CD1c-positive myeloid dendritic cell (primary cell): Measurements from ENCODE around the gene ACE.

ENCODE experiments used
- DNase-seq: peaks from one replicate; pipeline ENCODE4 v3.0.0-alpha.2; 2016; ENCODE audit errors: extremely low spot score

Gene ACE

DNA sequence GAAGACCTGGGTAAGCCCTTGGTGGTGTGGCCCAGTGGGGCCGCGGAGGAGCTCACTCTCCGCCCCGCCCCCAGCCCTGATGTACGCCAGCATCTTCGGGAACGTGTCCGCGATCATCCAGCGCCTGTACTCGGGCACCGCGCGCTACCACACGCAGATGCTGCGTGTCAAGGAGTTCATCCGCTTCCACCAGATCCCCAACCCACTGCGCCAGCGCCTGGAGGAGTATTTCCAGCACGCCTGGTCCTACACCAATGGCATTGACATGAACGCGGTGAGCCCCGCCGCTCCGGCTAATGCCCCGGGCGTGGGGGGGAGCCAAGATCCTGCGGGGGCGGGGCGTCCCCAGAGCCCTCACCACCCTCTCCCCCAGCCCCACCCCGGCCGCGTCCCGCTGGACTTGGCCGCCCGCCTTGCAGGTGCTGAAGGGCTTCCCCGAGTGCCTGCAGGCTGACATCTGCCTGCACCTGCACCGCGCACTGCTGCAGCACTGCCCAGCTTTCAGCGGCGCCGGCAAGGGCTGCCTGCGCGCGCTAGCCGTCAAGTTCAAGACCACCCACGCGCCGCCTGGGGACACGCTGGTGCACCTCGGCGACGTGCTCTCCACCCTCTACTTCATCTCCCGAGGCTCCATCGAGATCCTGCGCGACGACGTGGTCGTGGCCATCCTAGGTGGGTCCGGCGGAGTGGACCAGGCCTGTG is 61.3 kb downstream of the ACE start:
- no peak for DNase-seq

DNA sequence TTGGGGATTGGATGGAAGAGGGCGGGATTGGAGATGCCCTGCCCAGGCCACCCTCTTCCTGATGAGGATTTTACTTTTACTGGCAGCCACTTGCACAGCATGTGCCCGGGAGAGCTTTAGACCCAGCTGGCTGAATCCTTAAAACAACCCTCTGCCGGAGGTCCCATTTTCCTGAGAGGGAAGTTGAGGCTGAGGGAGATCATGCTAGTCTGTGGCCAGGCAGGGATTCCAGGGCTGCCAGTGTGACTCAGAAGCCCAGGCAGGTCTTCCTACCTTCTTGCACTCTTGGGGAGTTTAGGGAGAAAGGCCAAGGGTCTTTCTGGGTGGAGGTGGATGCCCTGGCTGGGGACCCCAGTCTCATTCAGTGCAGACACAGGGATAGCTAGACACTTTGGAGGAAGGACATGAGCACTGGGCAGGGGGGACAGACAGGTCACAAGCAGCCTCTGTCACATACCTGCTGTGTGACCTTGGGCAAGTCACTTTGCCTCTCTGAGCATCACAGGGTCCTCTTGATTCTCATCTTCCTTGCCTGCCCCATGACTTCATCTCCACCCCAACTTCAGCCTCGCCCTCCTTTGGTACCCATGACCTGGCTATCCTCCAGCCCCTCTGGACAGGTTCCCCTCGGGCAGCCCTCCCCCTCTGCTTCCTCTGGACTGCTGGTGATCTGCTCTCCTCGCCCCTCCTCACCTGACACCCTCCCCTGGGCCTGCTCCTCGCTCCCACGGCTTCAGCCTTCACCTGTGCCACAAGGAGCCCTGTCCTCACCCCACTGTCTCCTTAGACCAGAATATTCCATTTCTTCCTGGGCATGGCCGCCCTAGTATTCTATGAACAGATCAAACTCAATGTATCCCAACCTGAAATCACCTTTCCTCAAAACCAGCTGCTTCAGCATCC is 62.1 kb downstream of the ACE start:
- DNase-seq, result no peak

DNA sequence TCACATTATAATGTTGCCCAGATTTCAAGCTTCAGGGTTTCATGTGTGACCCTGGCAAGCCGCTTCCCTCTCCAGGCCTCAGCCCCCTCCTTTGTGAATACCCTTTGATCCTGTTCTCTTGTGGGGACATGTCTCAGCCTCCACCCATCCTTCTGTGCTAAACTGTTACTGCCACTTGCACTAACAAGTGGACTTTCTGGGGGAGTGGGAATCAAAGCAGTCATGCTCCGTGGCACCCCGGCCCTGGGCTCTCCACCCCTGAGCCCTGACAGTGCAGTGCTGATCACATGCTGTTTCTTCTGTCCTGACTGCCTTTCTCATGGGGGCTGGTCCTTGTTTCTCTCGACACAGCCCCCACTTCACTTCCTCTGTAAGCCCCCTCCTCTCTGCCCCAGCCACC is 63.7 kb downstream of the ACE start:
- DNase-seq, result no peak

GRCh38 chr17:63542218-63542545 is 65.3 kb downstream of the ACE start:
- no peak for DNase-seq

DNA sequence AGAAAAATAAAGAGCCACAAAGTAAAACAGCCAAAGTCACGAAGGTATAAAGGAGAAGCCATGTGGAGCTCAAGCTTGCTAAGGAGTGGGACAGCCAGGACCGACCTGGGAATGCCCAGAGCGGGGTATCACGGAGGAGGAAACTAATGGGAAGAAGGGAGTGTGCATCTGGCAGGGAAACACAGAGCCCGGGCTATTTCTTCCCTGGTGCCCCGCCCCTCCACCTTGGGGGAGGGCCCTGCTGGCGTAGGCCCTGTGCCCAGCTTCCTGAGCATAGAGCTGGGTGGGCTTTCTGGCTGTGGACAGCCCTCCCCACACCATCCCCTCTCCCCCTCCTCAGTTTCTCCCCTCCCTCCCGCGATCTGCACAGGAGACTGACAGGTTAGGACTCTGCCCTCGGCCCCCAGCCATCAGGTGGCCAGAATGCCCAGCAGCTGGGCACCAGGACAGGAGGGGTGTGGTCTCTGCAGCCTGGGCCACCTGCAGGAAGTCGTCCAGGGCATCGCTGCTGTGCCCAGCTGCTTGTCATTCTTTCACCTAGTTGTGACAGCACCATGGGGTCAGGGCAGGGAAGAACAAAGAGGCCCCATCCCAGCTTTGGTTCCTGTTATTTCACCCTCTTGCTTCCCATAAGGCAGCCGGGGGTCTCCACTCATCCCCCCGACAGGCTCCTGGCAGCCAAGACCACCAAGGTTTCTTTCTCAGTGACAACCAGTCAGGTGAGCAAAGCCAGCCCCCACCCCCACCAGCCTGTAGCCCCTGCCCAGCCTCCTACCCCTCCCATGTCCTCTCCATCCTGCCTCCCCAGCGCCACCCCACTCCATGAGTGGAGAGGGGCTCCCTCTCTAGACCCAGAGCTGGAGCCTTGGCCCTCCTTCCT is 66.3 kb downstream of the ACE start:
- no peak for DNase-seq

- no peak for DNase-seq
Measured at GRCh38 chr17:63543822-63544420, 67.1 kb downstream of the ACE start.

DNA sequence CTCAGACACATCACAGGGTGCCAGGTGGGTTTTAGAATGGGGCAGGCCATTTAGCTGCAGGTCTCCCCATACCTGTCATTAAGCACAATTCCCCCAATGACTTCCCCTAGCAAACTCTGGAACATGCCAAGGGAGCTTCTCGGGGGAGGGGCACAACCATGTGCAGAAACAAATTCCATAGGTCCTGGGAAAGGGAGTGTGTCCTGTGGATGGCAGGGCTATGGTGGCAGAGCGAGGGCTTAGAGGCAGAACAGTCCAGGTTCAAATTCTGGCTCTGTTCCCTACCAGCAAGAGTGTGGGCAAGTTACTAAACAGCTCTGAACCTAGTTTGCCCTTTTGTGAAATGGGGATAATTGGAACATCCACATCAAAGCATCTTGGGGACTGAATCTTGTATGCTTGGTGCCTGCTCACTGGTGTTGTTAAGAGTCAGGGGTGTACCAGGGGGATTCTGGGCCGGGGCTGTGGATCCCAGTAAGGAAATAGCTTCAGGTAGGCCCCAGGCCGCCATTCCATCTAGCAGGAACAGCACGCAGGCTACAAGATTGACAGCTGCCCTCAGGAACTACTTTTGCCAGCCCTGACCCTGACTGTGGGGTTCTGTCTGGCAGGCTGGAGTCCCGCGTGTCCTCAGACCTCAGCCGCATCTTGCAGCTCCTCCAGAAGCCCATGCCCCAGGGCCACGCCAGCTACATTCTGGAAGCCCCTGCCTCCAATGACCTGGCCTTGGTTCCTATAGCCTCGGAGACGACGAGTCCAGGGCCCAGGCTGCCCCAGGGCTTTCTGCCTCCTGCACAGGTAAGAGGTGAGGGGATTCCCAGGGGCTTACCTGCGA is 67.8 kb downstream of the ACE start:
- DNase-seq, result no peak

DNA sequence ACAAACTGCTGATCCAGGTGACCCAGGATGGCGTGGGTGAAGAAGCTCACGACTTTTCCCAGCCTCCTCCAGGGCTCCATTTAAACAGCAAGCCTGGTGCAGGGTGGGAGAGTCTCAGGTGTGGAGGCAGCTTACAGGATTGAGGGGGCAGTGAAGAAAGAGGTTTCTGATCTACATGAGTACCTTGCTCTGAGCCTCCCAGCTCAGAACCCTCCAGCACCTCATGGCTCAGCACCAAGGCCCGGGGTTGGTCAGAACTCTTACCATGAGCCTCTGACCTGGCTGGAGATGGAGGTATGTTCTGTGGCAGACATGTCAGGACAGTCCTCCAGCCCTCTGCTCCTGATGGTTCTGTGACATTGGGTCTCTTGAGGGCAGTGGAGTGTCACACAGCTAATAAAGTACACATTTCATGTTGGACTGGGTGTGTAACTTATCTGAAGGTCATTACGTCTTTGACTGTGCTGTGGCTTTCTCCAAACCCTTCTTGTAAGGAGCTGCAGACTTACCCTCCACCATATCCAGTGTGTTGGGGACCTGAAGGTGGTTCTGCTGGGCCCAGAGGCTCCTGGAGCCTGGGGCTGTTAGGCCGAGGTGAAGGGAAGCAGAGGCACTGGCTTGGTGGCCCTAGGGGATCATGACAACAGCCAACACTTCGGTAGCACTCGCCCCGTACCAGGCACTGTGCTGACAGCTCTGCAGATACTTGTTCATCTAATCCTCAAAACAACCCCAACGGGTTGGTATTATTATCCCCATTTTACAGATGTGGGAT is 69.6 kb downstream of the ACE start:
- DNase-seq, result no peak

DNA sequence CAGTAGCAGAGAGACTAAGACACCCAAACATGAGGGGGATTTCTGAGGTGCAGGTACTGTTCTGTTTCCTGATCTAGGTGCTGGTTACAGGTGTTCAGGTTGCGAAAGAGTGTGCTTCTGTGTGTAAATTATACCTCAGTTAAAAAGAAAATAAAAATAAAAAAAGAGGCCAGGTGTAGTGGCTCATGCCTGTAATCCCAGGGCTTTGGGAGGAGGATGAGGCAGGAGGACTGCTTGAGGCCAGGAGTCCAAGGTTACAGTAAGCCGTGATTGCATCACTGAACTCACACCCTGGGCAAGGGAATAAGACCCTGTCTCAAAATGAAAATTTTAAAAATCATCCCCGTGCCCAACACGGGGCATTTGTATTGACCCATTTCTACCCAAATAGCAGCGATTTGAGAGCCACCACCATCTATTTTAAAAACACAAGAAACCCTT is 70.2 kb downstream of the ACE start:
- no peak for DNase-seq
